CD8-positive, alpha-beta memory T cell (primary cell): ENCODE results near the gene CASP4. TPM values are rescaled to one million over a fixed set of nuclear protein-coding genes. Genes with fewer than 3 reads are reported as not detected.

Experiments
- CTCF ChIA-PET: fragments of 350-600 bp; sonication (Branson Sonifier 250); formaldehyde crosslinking; loops from one replicate; lab custom pipeline; 2021; ENCODE audit warnings: antibody characterized with exemption; lab: Charles Lee
- POLR2A ChIA-PET: fragments of 350-600 bp; sonication (Branson Sonifier 250); formaldehyde crosslinking; loops from one replicate; lab custom pipeline; 2021; ENCODE audit warnings: antibody characterized with exemption; lab: Charles Lee
- DNase-seq, 5 donors: peaks; one replicate each; pipeline versions ENCODE4 v3.0.0 to v3.0.0-alpha.2; 2020 to 2022; ENCODE audit warnings: mixed read lengths in 1 of 5
- H3K27ac ChIP-seq: one replicate; pipeline ENCODE4 v1.7.0; 2013; ENCODE audit warnings: low read depth, mild to moderate bottlenecking, low read length, moderate library complexity
- H3K27me3 ChIP-seq: 2 replicates; pipeline ENCODE4 v1.7.0; 2013; ENCODE audit warnings: low read length, mild to moderate bottlenecking; ENCODE audit not compliant: insufficient read depth, poor library complexity, severe bottlenecking
- H3K36me3 ChIP-seq: 2 replicates; pipeline ENCODE4 v1.7.0; 2013; ENCODE audit warnings: mild to moderate bottlenecking, low read length, moderate library complexity; ENCODE audit not compliant: insufficient read depth
- H3K4me1 ChIP-seq: 2 replicates; pipeline ENCODE4 v1.7.0; 2013; ENCODE audit warnings: mild to moderate bottlenecking, low read length, moderate library complexity; ENCODE audit not compliant: insufficient read depth
- H3K4me3 ChIP-seq: 2 replicates; pipeline ENCODE4 v1.7.0; 2013; ENCODE audit warnings: mild to moderate bottlenecking, low read length
- H3K9me3 ChIP-seq: 2 replicates; pipeline ENCODE4 v1.7.0; 2013; ENCODE audit warnings: mild to moderate bottlenecking, low read length
- H3K27ac Mint-ChIP-seq, 8 donors: one replicate each; pipeline ENCODE4 v1.8.0; 2020 to 2021; ENCODE audit warnings: mixed read lengths in 8 of 8, mild to moderate bottlenecking in 6 of 8, inconsistent platforms in 3 of 8, moderate library complexity in 3 of 8
- H3K27me3 Mint-ChIP-seq, 2 donors: one replicate each; pipeline ENCODE4 v1.8.0; 2020 to 2021; ENCODE audit warnings: mixed read lengths in 2 of 2, mild to moderate bottlenecking in 1 of 2, moderate library complexity in 1 of 2
- H3K36me3 Mint-ChIP-seq, 3 donors: one replicate each; pipeline ENCODE4 v1.8.0; 2020 to 2021; ENCODE audit warnings: mixed read lengths in 3 of 3, inconsistent platforms in 1 of 3, mild to moderate bottlenecking in 1 of 3
- H3K4me1 Mint-ChIP-seq, 3 donors: one replicate each; pipeline ENCODE4 v1.8.0; 2020 to 2021; ENCODE audit warnings: mixed read lengths in 3 of 3, inconsistent platforms in 1 of 3, mild to moderate bottlenecking in 1 of 3
- H3K4me3 Mint-ChIP-seq, 7 donors: one replicate each; pipeline ENCODE4 v1.8.0; 2020 to 2021; ENCODE audit warnings: mixed read lengths in 7 of 7, mild to moderate bottlenecking in 6 of 7, moderate library complexity in 4 of 7, inconsistent platforms in 2 of 7
- H3K9me3 Mint-ChIP-seq, 5 donors: one replicate each; pipeline ENCODE4 v1.8.0; 2020 to 2022; ENCODE audit warnings: mixed read lengths in 5 of 5, mild to moderate bottlenecking in 3 of 5, moderate library complexity in 2 of 5, inconsistent platforms in 1 of 5
- polyA plus RNA-seq: library from polyadenylated mRNA; unstranded; fragments of 300-500 nt; fragmentation: Illumina TruSeq; gene quantifications from one replicate; pipeline ENCODE4 v1.2.3, GENCODE V29; 2021
- total RNA-seq, 2 experiments: library from RNA; stranded (reverse); gene quantifications; one replicate each; pipeline ENCODE4 v1.2.3, GENCODE V29; 2021

CASP4 gene
- total and polyA plus RNA-seq, 3 experiments from 2014 or later: 41.9 to 125 (median 48.8) TPM

- H3K36me3 ChIP-seq: no peaks in the 10 kb centered on the region
- Mint-ChIP-seq H3K27ac (peak overlapping the region in 3 of 8 donors; percentile 9 to 33 (median 23)), H3K4me1 (peaks cover 23 to 37% (median 26%) of the 10 kb centered on the region in 3 donors), H3K27me3 (no peaks in the 10 kb centered on the region), H3K4me3 (no peak overlapping the region), H3K36me3 (peaks cover 3 to 33% (median 19%) of the 10 kb centered on the region in 3 donors), H3K9me3 (peaks cover 14 to 31% (median 20%) of the 10 kb centered on the region in 5 donors)
- POLR2A ChIA-PET: no interaction called here
- no peak for DNase-seq
- no peak overlapping the region for H3K27ac ChIP-seq
- peaks cover 17% of the 10 kb centered on the region for H3K4me1 ChIP-seq
- CTCF ChIA-PET: no interaction called here
- no peaks in the 10 kb centered on the region for H3K9me3 ChIP-seq
- H3K4me3 ChIP-seq: no peak overlapping the region
- no peaks in the 10 kb centered on the region for H3K27me3 ChIP-seq
Measured at GRCh38 chr11:104970756-104971155, 2.4 kb upstream of the CASP4 start.

DNA sequence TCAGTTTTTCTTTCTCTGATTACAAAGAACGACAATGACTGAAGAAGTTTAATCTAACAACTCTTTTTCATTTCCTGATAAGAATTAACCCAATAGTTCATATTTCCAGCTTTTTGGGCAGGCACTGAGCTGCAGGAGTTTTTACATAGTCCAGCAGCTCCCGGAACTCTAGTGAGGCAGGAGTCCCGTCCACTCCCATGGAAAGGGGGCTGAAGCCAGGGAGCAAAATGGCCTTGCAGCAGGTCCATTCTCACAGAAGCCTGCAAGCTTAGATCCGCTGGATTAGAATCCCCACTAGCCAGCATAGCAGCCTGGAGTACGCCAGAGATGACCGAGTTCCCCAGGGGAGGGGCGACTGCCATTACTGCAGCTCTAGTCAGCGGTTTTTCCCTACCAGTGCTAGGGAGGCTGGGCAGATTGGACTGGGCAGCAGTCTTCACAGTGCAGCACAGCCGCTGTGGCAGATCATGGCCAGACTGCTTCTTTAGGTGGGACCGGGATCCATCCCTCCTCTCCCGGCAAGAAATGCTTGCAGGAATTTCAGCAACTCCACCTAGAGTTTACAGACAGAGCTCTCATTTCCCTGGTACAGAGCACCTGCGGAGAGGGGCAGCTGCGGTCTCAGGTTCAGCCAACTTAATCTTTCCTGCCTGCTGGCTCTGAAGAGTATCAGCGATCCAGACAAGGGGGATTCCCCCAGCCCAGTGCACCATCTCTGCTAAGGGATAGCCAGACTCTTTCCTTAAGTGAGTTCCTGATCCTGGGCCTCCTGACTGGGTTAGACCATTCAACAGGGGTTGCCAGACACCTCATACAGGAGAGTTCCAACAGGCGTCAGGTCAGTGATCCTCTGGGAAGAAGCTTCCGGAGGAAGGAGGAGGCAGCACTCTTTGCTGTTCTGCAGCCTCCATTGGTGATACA, 742 bp upstream of the CASP4 start:
- Histone ChIP-seq H3K27me3 (no peaks in the 10 kb centered on the region), H3K27ac (peak overlapping the region; percentile 70), H3K4me1 (peaks cover 26% of the 10 kb centered on the region), H3K36me3 (no peaks in the 10 kb centered on the region), H3K9me3 (no peaks in the 10 kb centered on the region), H3K4me3 (peak overlapping the region; percentile 82)
- ChIA-PET CTCF (interaction anchor here (1.2 to 1.5 kb wide), 2 partner anchors 10 to 11 kb away, joined by 3 to 4 read pairs; no protein-coding TSS in a partner anchor), POLR2A (interaction anchor here (0.7 to 1.3 kb wide), 2 partner anchors 53 to 93 kb away, joined by 3 to 5 read pairs; no protein-coding TSS in a partner anchor)
- no peak for DNase-seq
- peaks cover 14 to 22% (median 16%) of the 10 kb centered on the region in 5 donors for H3K9me3 Mint-ChIP-seq
- peak overlapping the region; percentile 89 to 99 (median 98) for H3K27ac Mint-ChIP-seq
- H3K4me1 Mint-ChIP-seq: peaks cover 34 to 53% (median 41%) of the 10 kb centered on the region in 3 donors
- peak overlapping the region; percentile 93 to 98 (median 97) for H3K4me3 Mint-ChIP-seq
- peaks cover 8 to 32% (median 24%) of the 10 kb centered on the region in 3 donors for H3K36me3 Mint-ChIP-seq
- no peaks in the 10 kb centered on the region for H3K27me3 Mint-ChIP-seq

- H3K27ac ChIP-seq: peak overlapping the region; percentile 70
- peak overlapping the region; percentile 89 to 99 (median 98) for H3K27ac Mint-ChIP-seq
- peak overlapping the region; percentile 82 for H3K4me3 ChIP-seq
- H3K36me3 Mint-ChIP-seq: peaks cover 18 to 43% (median 19%) of the 10 kb centered on the region in 3 donors
- ChIA-PET POLR2A (interaction anchor here (1.3 kb wide), 1 partner anchor 91 kb away, joined by 3 read pairs; no protein-coding TSS in a partner anchor), CTCF (interaction anchor here (1.0 to 1.2 kb wide), 2 partner anchors 9 to 33 kb away, joined by 3 read pairs; no protein-coding TSS in a partner anchor)
- peaks cover 3 to 8% (median 5%) of the 10 kb centered on the region in 5 donors for H3K9me3 Mint-ChIP-seq
- H3K27me3 ChIP-seq: no peaks in the 10 kb centered on the region
- H3K36me3 ChIP-seq: no peaks in the 10 kb centered on the region
- H3K4me1 ChIP-seq: peaks cover 34% of the 10 kb centered on the region
- no peaks in the 10 kb centered on the region for H3K27me3 Mint-ChIP-seq
- H3K4me3 Mint-ChIP-seq: peak overlapping the region; percentile 93 to 98 (median 97)
- H3K9me3 ChIP-seq: no peaks in the 10 kb centered on the region
- DNase-seq: peak in 1 of 5 donors; percentile 12
- peaks cover 44 to 67% (median 55%) of the 10 kb centered on the region in 3 donors for H3K4me1 Mint-ChIP-seq
Measured at GRCh38 chr11:104967534-104968354, 630 bp downstream of the CASP4 start.

- Histone ChIP-seq H3K27ac (no peak overlapping the region), H3K27me3 (no peaks in the 10 kb centered on the region), H3K4me1 (peaks cover 46% of the 10 kb centered on the region), H3K9me3 (no peaks in the 10 kb centered on the region), H3K4me3 (no peak overlapping the region), H3K36me3 (no peaks in the 10 kb centered on the region)
- Mint-ChIP-seq H3K4me3 (peak overlapping the region; percentile 73 to 98 (median 97)), H3K27me3 (no peaks in the 10 kb centered on the region), H3K36me3 (peaks cover 20 to 63% (median 22%) of the 10 kb centered on the region in 3 donors), H3K27ac (peak overlapping the region; percentile 13 to 85 (median 60)), H3K4me1 (peaks cover 62 to 87% (median 75%) of the 10 kb centered on the region in 3 donors), H3K9me3 (no peaks in the 10 kb centered on the region)
- no peak for DNase-seq
- ChIA-PET POLR2A (no interaction called here), CTCF (no interaction called here)
Measured at GRCh38 chr11:104965735-104966134, 2.6 kb downstream of the CASP4 start.

GRCh38 chr11:104964247-104964646, 4.1 kb downstream of the CASP4 start:
- no peak overlapping the region for H3K27ac Mint-ChIP-seq
- Histone ChIP-seq H3K4me3 (no peak overlapping the region), H3K9me3 (no peaks in the 10 kb centered on the region), H3K4me1 (peaks cover 45% of the 10 kb centered on the region), H3K27ac (no peak overlapping the region), H3K27me3 (no peaks in the 10 kb centered on the region), H3K36me3 (no peaks in the 10 kb centered on the region)
- H3K9me3 Mint-ChIP-seq: no peaks in the 10 kb centered on the region
- peak overlapping the region in 1 of 7 donors; percentile 22 for H3K4me3 Mint-ChIP-seq
- ChIA-PET CTCF (no interaction called here), POLR2A (no interaction called here)
- no peaks in the 10 kb centered on the region for H3K27me3 Mint-ChIP-seq
- peaks cover 20 to 68% (median 22%) of the 10 kb centered on the region in 3 donors for H3K36me3 Mint-ChIP-seq
- DNase-seq: no peak
- H3K4me1 Mint-ChIP-seq: peaks cover 74 to 94% (median 90%) of the 10 kb centered on the region in 3 donors

GRCh38 chr11:104962852-104963251, 5.5 kb downstream of the CASP4 start:
- Mint-ChIP-seq H3K4me3 (peak overlapping the region in 2 of 7 donors; percentile 21 to 30), H3K4me1 (peaks cover 79 to 100% (median 97%) of the 10 kb centered on the region in 3 donors), H3K27me3 (no peaks in the 10 kb centered on the region), H3K36me3 (peaks cover 20 to 69% (median 25%) of the 10 kb centered on the region in 3 donors), H3K9me3 (no peaks in the 10 kb centered on the region), H3K27ac (peak overlapping the region in 2 of 8 donors; percentile 5 to 69)
- H3K36me3 ChIP-seq: no peaks in the 10 kb centered on the region
- no peaks in the 10 kb centered on the region for H3K27me3 ChIP-seq
- H3K9me3 ChIP-seq: no peaks in the 10 kb centered on the region
- CTCF ChIA-PET: interaction anchor here (1.1 kb wide), 1 partner anchor 12 kb away, joined by 3 read pairs; no protein-coding TSS in a partner anchor
- POLR2A ChIA-PET: interaction anchor here (0.6 kb wide), 1 partner anchor 28 kb away, joined by 3 read pairs; no protein-coding TSS in a partner anchor
- no peak for DNase-seq
- peaks cover 49% of the 10 kb centered on the region for H3K4me1 ChIP-seq
- H3K4me3 ChIP-seq: no peak overlapping the region
- H3K27ac ChIP-seq: no peak overlapping the region

- H3K27me3 ChIP-seq: no peaks in the 10 kb centered on the region
- ChIA-PET POLR2A (no interaction called here), CTCF (interaction anchor here (2.1 kb wide), 1 partner anchor 11 kb away, joined by 6 read pairs; no protein-coding TSS in a partner anchor)
- Mint-ChIP-seq H3K4me1 (peaks cover 84 to 94% (median 92%) of the 10 kb centered on the region in 3 donors), H3K36me3 (peaks cover 7 to 63% (median 25%) of the 10 kb centered on the region in 3 donors), H3K9me3 (no peaks in the 10 kb centered on the region), H3K27me3 (no peaks in the 10 kb centered on the region), H3K27ac (no peak overlapping the region), H3K4me3 (peak overlapping the region in 4 of 7 donors; percentile 22 to 62 (median 41))
- no peak for DNase-seq
- H3K9me3 ChIP-seq: no peaks in the 10 kb centered on the region
- peaks cover 7% of the 10 kb centered on the region for H3K36me3 ChIP-seq
- no peak overlapping the region for H3K27ac ChIP-seq
- peaks cover 46% of the 10 kb centered on the region for H3K4me1 ChIP-seq
- H3K4me3 ChIP-seq: no peak overlapping the region
Measured at GRCh38 chr11:104957280-104957679, 11.1 kb downstream of the CASP4 start.
